ENCODE measurements around the gene MED13L. TPM values are rescaled to one million over a fixed set of nuclear protein-coding genes. Genes with fewer than 3 reads are reported as not detected.

MED13L gene
- total RNA-seq, 1 donor from 2014 or later, result 36.0 TPM

- DNase-seq (ENCODE audit: low read depth, low spot score), result no peak
Measured at GRCh38 chr12:116019415-116019814, 258.1 kb downstream of the MED13L start.

- no peak for DNase-seq (ENCODE audit: low read depth, low spot score)
Measured at GRCh38 chr12:116018282-116018681, 259.2 kb downstream of the MED13L start.

GRCh38 chr12:116015525-116015924 is 262.0 kb downstream of the MED13L start:
- DNase-seq (ENCODE audit: low read depth, low spot score), result peak; percentile 22

GRCh38 chr12:116012757-116013156 is 264.7 kb downstream of the MED13L start:
- no peak for DNase-seq (ENCODE audit: low read depth, low spot score)

GRCh38 chr12:116011217-116011616 is 266.3 kb downstream of the MED13L start:
- DNase-seq (ENCODE audit: low read depth, low spot score), result no peak

GRCh38 chr12:116010467-116010866 is 267.0 kb downstream of the MED13L start:
- no peak for DNase-seq (ENCODE audit: low read depth, low spot score)

- DNase-seq (ENCODE audit: low read depth, low spot score), result no peak
Measured at GRCh38 chr12:116009805-116010204, 267.7 kb downstream of the MED13L start.

GRCh38 chr12:116006141-116006540 is 271.4 kb downstream of the MED13L start:
- DNase-seq (ENCODE audit: low read depth, low spot score), result no peak

GRCh38 chr12:116002890-116003536 is 274.5 kb downstream of the MED13L start:
- DNase-seq (ENCODE audit: low read depth, low spot score), result no peak

- no peak for DNase-seq (ENCODE audit: low read depth, low spot score)
Measured at GRCh38 chr12:116000252-116000651, 277.2 kb downstream of the MED13L start.

GRCh38 chr12:115999582-115999981 is 277.9 kb downstream of the MED13L start:
- DNase-seq (ENCODE audit: low read depth, low spot score), result no peak

- no peak for DNase-seq (ENCODE audit: low read depth, low spot score)
Measured at GRCh38 chr12:115998794-115999478, 278.6 kb downstream of the MED13L start.

GRCh38 chr12:115998119-115998633 is 279.3 kb downstream of the MED13L start:
- DNase-seq (ENCODE audit: low read depth, low spot score), result no peak

- DNase-seq (ENCODE audit: low read depth, low spot score), result no peak
Measured at GRCh38 chr12:115993737-115994136, 283.8 kb downstream of the MED13L start.

- no peak for DNase-seq (ENCODE audit: low read depth, low spot score)
Measured at GRCh38 chr12:115990241-115990640, 287.3 kb downstream of the MED13L start.

GRCh38 chr12:115988625-115989563 is 288.6 kb downstream of the MED13L start:
- DNase-seq (ENCODE audit: low read depth, low spot score), result no peak

- DNase-seq (ENCODE audit: low read depth, low spot score), result no peak
Measured at GRCh38 chr12:115988212-115988611, 289.3 kb downstream of the MED13L start.

GRCh38 chr12:115984616-115985015 is 292.9 kb downstream of the MED13L start:
- no peak for DNase-seq (ENCODE audit: low read depth, low spot score)

- DNase-seq (ENCODE audit: low read depth, low spot score), result no peak
Measured at GRCh38 chr12:115983226-115983798, 294.2 kb downstream of the MED13L start.

GRCh38 chr12:115980339-115980738 is 297.2 kb downstream of the MED13L start:
- no peak for DNase-seq (ENCODE audit: low read depth, low spot score)

- DNase-seq (ENCODE audit: low read depth, low spot score), result no peak
Measured at GRCh38 chr12:115979851-115980250, 297.6 kb downstream of the MED13L start.
